ENCODE data around the gene MAS1.

Gene MAS1

GRCh38 chr6:159880412-159880975 is 10.3 kb upstream of the MAS1 start:
- DNase-seq (ENCODE audit: low read depth): no peak

- DNase-seq (ENCODE audit: low read depth): no peak
These were observed 6.1 kb upstream of the MAS1 start for GRCh38 chr6:159884720-159885119.

GRCh38 chr6:159886270-159886669 is 4.5 kb upstream of the MAS1 start:
- no peak for DNase-seq (ENCODE audit: low read depth)

GRCh38 chr6:159887146-159887545 is 3.6 kb upstream of the MAS1 start:
- DNase-seq (ENCODE audit: low read depth): no peak

GRCh38 chr6:159887761-159888160 is 3.0 kb upstream of the MAS1 start:
- DNase-seq (ENCODE audit: low read depth): no peak

GRCh38 chr6:159890201-159890600 is 587 bp upstream of the MAS1 start:
- no peak for DNase-seq (ENCODE audit: low read depth)

- no peak for DNase-seq (ENCODE audit: low read depth)
These were observed 1.3 kb downstream of the MAS1 start for GRCh38 chr6:159892053-159892452.

- no peak for DNase-seq (ENCODE audit: low read depth)
These were observed 2.3 kb downstream of the MAS1 start for GRCh38 chr6:159893064-159893463.

GRCh38 chr6:159894991-159895390 is 4.2 kb downstream of the MAS1 start:
- no peak for DNase-seq (ENCODE audit: low read depth)

- DNase-seq (ENCODE audit: low read depth): no peak
These were observed 6.8 kb downstream of the MAS1 start for GRCh38 chr6:159897603-159898002.

- no peak for DNase-seq (ENCODE audit: low read depth)
These were observed 7.7 kb downstream of the MAS1 start for GRCh38 chr6:159898519-159898918.

GRCh38 chr6:159899994-159900745 is 9.4 kb downstream of the MAS1 start:
- DNase-seq (ENCODE audit: low read depth): no peak

- DNase-seq (ENCODE audit: low read depth): no peak
These were observed 11.8 kb downstream of the MAS1 start for GRCh38 chr6:159902620-159903019.

- no peak for DNase-seq (ENCODE audit: low read depth)
These were observed 13.7 kb downstream of the MAS1 start for GRCh38 chr6:159904497-159904911.

- no peak for DNase-seq (ENCODE audit: low read depth)
These were observed 15.6 kb downstream of the MAS1 start for GRCh38 chr6:159906400-159906799.

GRCh38 chr6:159908535-159908934 is 17.7 kb downstream of the MAS1 start:
- no peak for DNase-seq (ENCODE audit: low read depth)

GRCh38 chr6:159908979-159909378 is 18.2 kb downstream of the MAS1 start:
- no peak for DNase-seq (ENCODE audit: low read depth)

GRCh38 chr6:159910342-159910741 is 19.6 kb downstream of the MAS1 start:
- DNase-seq (ENCODE audit: low read depth): no peak

GRCh38 chr6:159913375-159913774 is 22.6 kb downstream of the MAS1 start:
- no peak for DNase-seq (ENCODE audit: low read depth)

GRCh38 chr6:159913862-159914564 is 23.2 kb downstream of the MAS1 start:
- DNase-seq (ENCODE audit: low read depth): no peak

GRCh38 chr6:159914565-159914923 is 23.8 kb downstream of the MAS1 start:
- no peak for DNase-seq (ENCODE audit: low read depth)

GRCh38 chr6:159915397-159915796 is 24.6 kb downstream of the MAS1 start:
- DNase-seq (ENCODE audit: low read depth): no peak

GRCh38 chr6:159916237-159916636 is 25.4 kb downstream of the MAS1 start:
- no peak for DNase-seq (ENCODE audit: low read depth)
